ENCODE measurements around the gene CDC42. TPM values are rescaled to one million over a fixed set of nuclear protein-coding genes. Genes with fewer than 3 reads are reported as not detected.

CDC42 gene
- total RNA-seq, 4 donors from 2014 or later = 228 to 244 (median 240) TPM

- no peak overlapping the region for H3K27ac ChIP-seq
- TF ChIP-seq, protein P1, sequence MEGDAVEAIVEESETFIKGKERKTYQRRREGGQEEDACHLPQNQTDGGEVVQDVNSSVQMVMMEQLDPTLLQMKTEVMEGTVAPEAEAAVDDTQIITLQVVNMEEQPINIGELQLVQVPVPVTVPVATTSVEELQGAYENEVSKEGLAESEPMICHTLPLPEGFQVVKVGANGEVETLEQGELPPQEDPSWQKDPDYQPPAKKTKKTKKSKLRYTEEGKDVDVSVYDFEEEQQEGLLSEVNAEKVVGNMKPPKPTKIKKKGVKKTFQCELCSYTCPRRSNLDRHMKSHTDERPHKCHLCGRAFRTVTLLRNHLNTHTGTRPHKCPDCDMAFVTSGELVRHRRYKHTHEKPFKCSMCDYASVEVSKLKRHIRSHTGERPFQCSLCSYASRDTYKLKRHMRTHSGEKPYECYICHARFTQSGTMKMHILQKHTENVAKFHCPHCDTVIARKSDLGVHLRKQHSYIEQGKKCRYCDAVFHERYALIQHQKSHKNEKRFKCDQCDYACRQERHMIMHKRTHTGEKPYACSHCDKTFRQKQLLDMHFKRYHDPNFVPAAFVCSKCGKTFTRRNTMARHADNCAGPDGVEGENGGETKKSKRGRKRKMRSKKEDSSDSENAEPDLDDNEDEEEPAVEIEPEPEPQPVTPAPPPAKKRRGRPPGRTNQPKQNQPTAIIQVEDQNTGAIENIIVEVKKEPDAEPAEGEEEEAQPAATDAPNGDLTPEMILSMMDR (IDR thresholded peaks at IDR 0.05) = no peak
- no peak for TF ChIP-seq POLR2A (IDR thresholded peaks at IDR 0.05)
- H3K27me3 ChIP-seq = no peaks in the 10 kb centered on the region
- DNase-seq = no peak
- peaks cover 0 to 23% of the 10 kb centered on the region in 2 donors for H3K36me3 ChIP-seq
- WGBS, 2 donors = 91 to 96% methylated on average over 10 of the region's 10 CpGs
- intact Hi-C loops (cut with DNase I) = no loop called here
- no peaks in the 10 kb centered on the region for H3K9me3 ChIP-seq
- H3K4me3 ChIP-seq (replicated peaks in 1 of 3) = no peak overlapping the region
- H3K4me1 ChIP-seq = peaks cover 0 to 5% of the 10 kb centered on the region in 2 donors
Measured at GRCh38 chr1:22098752-22099151, 46.2 kb downstream of the CDC42 start.

- peaks cover 0 to 5% of the 10 kb centered on the region in 2 donors for H3K4me1 ChIP-seq
- H3K9me3 ChIP-seq = no peaks in the 10 kb centered on the region
- no peak overlapping the region for H3K4me3 ChIP-seq (replicated peaks in 1 of 3)
- no peak overlapping the region for H3K27ac ChIP-seq
- no peaks in the 10 kb centered on the region for H3K27me3 ChIP-seq
- DNase-seq = no peak
- 88 to 89% methylated on average over 3 of the region's 3 CpGs for WGBS, 2 donors
- H3K36me3 ChIP-seq = peaks cover 0 to 23% of the 10 kb centered on the region in 2 donors
- TF ChIP-seq, protein P1 (IDR thresholded peaks at IDR 0.05) = no peak
- TF ChIP-seq POLR2A (IDR thresholded peaks at IDR 0.05) = no peak
- intact Hi-C loops (cut with DNase I) = loop anchor here (10.0 kb wide), 2 partner anchors 315 to 545 kb away; partner anchors contain the start of gene C1QC
Measured at GRCh38 chr1:22100168-22100567, 47.7 kb downstream of the CDC42 start.

DNA sequence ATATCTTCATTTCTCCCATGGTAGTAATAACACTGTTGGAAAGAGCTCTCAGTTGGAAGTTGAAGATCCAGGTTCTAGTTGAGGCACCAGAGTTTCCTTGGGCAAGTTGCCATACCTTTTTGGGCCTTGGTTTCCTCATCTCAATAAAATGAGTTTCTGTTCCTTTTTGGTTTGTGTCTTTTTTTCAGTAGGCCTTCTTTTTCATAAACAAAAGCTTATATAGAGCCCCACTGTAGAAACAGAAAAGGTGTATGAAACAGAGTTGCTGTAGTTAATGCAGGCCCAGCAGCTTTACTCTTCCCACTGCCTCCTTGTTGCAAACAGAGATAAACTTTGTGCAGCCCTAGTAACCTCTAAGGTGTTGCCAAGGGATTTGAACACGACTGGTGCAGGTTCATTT is 48.7 kb downstream of the CDC42 start:
- H3K9me3 ChIP-seq = no peaks in the 10 kb centered on the region
- DNase-seq = no peak
- TF ChIP-seq, protein P1 (IDR thresholded peaks at IDR 0.05) = no peak
- TF ChIP-seq POLR2A (IDR thresholded peaks at IDR 0.05) = no peak
- H3K4me3 ChIP-seq (replicated peaks in 1 of 3) = no peak overlapping the region
- intact Hi-C loops (cut with DNase I) = loop anchor here (10.0 kb wide), 2 partner anchors 314 to 544 kb away; partner anchors contain the start of gene C1QC
- WGBS, 2 donors = 64 to 65% methylated on average over 1 of the region's 1 CpG
- H3K27ac ChIP-seq = no peak overlapping the region
- no peaks in the 10 kb centered on the region for H3K27me3 ChIP-seq
- H3K36me3 ChIP-seq = peaks cover 0 to 14% of the 10 kb centered on the region in 2 donors
- peaks cover 0 to 5% of the 10 kb centered on the region in 2 donors for H3K4me1 ChIP-seq

DNA sequence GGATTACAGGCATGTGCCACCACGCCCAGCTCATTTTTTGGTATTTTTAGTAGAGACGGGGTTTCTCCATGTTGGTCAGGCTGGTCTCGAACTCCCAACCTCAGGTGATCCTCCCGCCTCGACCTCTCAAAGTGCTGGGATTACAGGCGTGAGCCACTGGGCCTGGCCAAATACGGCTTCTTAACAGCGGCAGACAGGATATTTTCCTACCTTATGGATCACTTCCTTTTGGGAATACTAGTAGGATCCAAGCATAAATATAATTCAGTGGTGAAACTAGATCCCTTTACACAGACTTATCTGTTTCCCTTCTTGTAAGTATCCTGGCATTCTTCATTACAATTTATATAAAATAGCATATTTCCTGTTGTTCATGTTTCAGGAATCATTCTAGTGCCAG is 49.5 kb downstream of the CDC42 start:
- intact Hi-C loops (cut with DNase I) = loop anchor here (10.0 kb wide), 2 partner anchors 313 to 543 kb away; partner anchors contain the start of gene C1QC
- Histone ChIP-seq H3K27me3 (no peaks in the 10 kb centered on the region), H3K36me3 (peaks cover 0 to 6% of the 10 kb centered on the region in 2 donors), H3K27ac (no peak overlapping the region), H3K4me1 (peaks cover 0 to 5% of the 10 kb centered on the region in 2 donors), H3K9me3 (no peaks in the 10 kb centered on the region), H3K4me3 (replicated peaks in 1 of 3) (no peak overlapping the region)
- TF ChIP-seq, protein P1 (IDR thresholded peaks at IDR 0.05) = no peak
- no peak for TF ChIP-seq POLR2A (IDR thresholded peaks at IDR 0.05)
- DNase-seq = no peak
- 76 to 88% methylated on average over 8 of the region's 8 CpGs for WGBS, 2 donors

GRCh38 chr1:22102746-22103145 is 50.2 kb downstream of the CDC42 start:
- no peaks in the 10 kb centered on the region for H3K9me3 ChIP-seq
- H3K27me3 ChIP-seq = no peaks in the 10 kb centered on the region
- no peak overlapping the region for H3K4me3 ChIP-seq (replicated peaks in 1 of 3)
- 80 to 83% methylated on average over 3 of the region's 3 CpGs for WGBS, 2 donors
- no peak overlapping the region for H3K27ac ChIP-seq
- DNase-seq = no peak
- intact Hi-C loops (cut with DNase I) = loop anchor here (10.0 kb wide), 2 partner anchors 312 to 542 kb away; partner anchors contain the start of gene C1QC
- peaks cover 0 to 5% of the 10 kb centered on the region in 2 donors for H3K4me1 ChIP-seq
- TF ChIP-seq, protein P1 (IDR thresholded peaks at IDR 0.05) = no peak
- no peak for TF ChIP-seq POLR2A (IDR thresholded peaks at IDR 0.05)
- peaks cover 0 to 4% of the 10 kb centered on the region in 2 donors for H3K36me3 ChIP-seq
